Memory B cell (primary cell): ENCODE results near the gene PRMT5.
"Not testable (repeated sequence)": the region's sequence is repeated elsewhere in the genome, so short reads cannot be mapped to it uniquely, and the experiment has no call there.

Source experiments
- ATAC-seq: fragments of 150-1000 bp; cut with Tn5 transposase; 2 replicates; pipeline ENCODE4 v1.10.0; 2021; ENCODE audit warnings: low read depth, mild to moderate bottlenecking, moderate library complexity
- DNase-seq, 2 donors: peaks; one replicate each; pipeline ENCODE4 v3.0.0; 2022; ENCODE audit warnings: low spot score in 2 of 2
- H3K27ac Mint-ChIP-seq: one replicate; pipeline ENCODE4 v1.8.0; 2022; ENCODE audit warnings: mild to moderate bottlenecking, moderate library complexity, mixed read lengths
- H3K27me3 Mint-ChIP-seq: one replicate; pipeline ENCODE4 v1.8.0; 2022; ENCODE audit warnings: mixed read lengths
- H3K36me3 Mint-ChIP-seq: one replicate; pipeline ENCODE4 v1.8.0; 2022; ENCODE audit warnings: mild to moderate bottlenecking, mixed read lengths
- H3K4me1 Mint-ChIP-seq: one replicate; pipeline ENCODE4 v1.8.0; 2022; ENCODE audit warnings: mixed read lengths
- H3K4me3 Mint-ChIP-seq: one replicate; pipeline ENCODE4 v1.8.0; 2022; ENCODE audit warnings: mild to moderate bottlenecking, moderate library complexity, mixed read lengths
- H3K9me3 Mint-ChIP-seq: one replicate; pipeline ENCODE4 v1.8.0; 2022; ENCODE audit warnings: mixed read lengths

Gene PRMT5

GRCh38 chr14:22920697-22921096, 8.5 kb downstream of the PRMT5 start:
- Mint-ChIP-seq H3K4me1 (peaks cover 6% of the 10 kb centered on the region), H3K36me3 (peaks cover 25% of the 10 kb centered on the region), H3K27ac (peak overlapping the region; percentile 100), H3K27me3 (no peaks in the 10 kb centered on the region), H3K9me3 (no peaks in the 10 kb centered on the region), H3K4me3 (no peak overlapping the region)
- DNase-seq (no peak), ATAC-seq (no peak)

- Mint-ChIP-seq H3K27ac (peak overlapping the region; percentile 100), H3K9me3 (no peaks in the 10 kb centered on the region), H3K4me3 (peak overlapping the region; percentile 98), H3K4me1 (peaks cover 6% of the 10 kb centered on the region), H3K36me3 (peaks cover 25% of the 10 kb centered on the region), H3K27me3 (no peaks in the 10 kb centered on the region)
- no peak for DNase-seq
- ATAC-seq: peak; percentile 0
Observed at GRCh38 chr14:22919601-22919921, 9.6 kb downstream of the PRMT5 start.

- DNase-seq (peak; percentile 99), ATAC-seq (peak; percentile 85)
- Mint-ChIP-seq H3K4me3 (peak within 1 kb of the TSS; percentile 98), H3K27me3 (no peaks in the 10 kb centered on the region), H3K9me3 (no peaks in the 10 kb centered on the region), H3K36me3 (peaks cover 19% of the 10 kb centered on the region), H3K27ac (peak within 1 kb of the TSS; percentile 100), H3K4me1 (peaks cover 6% of the 10 kb centered on the region)
Observed at GRCh38 chr14:22918804-22919600, 10.2 kb downstream of the PRMT5 start, which contains the start of gene RBM23. Gene RBM23, minus strand, starts transcription at chr14:22919149.

GRCh38 chr14:22915886-22916521, 13.2 kb downstream of the PRMT5 start:
- H3K9me3 Mint-ChIP-seq: no peaks in the 10 kb centered on the region
- peak overlapping the region; percentile 47 for H3K27ac Mint-ChIP-seq
- no peaks in the 10 kb centered on the region for H3K27me3 Mint-ChIP-seq
- DNase-seq (no peak), ATAC-seq (no peak)
- peaks cover 3% of the 10 kb centered on the region for H3K36me3 Mint-ChIP-seq
- H3K4me1 Mint-ChIP-seq: peaks cover 6% of the 10 kb centered on the region
- no peak overlapping the region for H3K4me3 Mint-ChIP-seq

GRCh38 chr14:22914836-22915235, 14.3 kb downstream of the PRMT5 start:
- H3K27me3 Mint-ChIP-seq, H3K36me3 Mint-ChIP-seq, H3K4me1 Mint-ChIP-seq, H3K27ac Mint-ChIP-seq, H3K4me3 Mint-ChIP-seq, H3K9me3 Mint-ChIP-seq, ATAC-seq, DNase-seq: not testable (repeated sequence)

GRCh38 chr14:22910916-22911315, 18.3 kb downstream of the PRMT5 start:
- no peak for DNase-seq

GRCh38 chr14:22908601-22909000, 20.6 kb downstream of the PRMT5 start:
- Mint-ChIP-seq H3K4me3 (no peak overlapping the region), H3K27me3 (no peaks in the 10 kb centered on the region), H3K9me3 (no peaks in the 10 kb centered on the region), H3K4me1 (peaks cover 5% of the 10 kb centered on the region), H3K36me3 (peaks cover 27% of the 10 kb centered on the region), H3K27ac (no peak overlapping the region)
- no peak for DNase-seq
- ATAC-seq: no peak

More at GRCh38 chr14:22910916-22911315, 18.3 kb downstream of the PRMT5 start:
- Mint-ChIP-seq H3K36me3 (peaks cover 15% of the 10 kb centered on the region), H3K9me3 (no peaks in the 10 kb centered on the region), H3K27ac (no peak overlapping the region), H3K4me3 (no peak overlapping the region), H3K4me1 (peaks cover 5% of the 10 kb centered on the region), H3K27me3 (no peaks in the 10 kb centered on the region)
- no peak for ATAC-seq

- Mint-ChIP-seq H3K4me3 (no peak overlapping the region), H3K9me3 (no peaks in the 10 kb centered on the region), H3K27me3 (no peaks in the 10 kb centered on the region), H3K4me1 (peaks cover 5% of the 10 kb centered on the region), H3K27ac (no peak overlapping the region), H3K36me3 (peaks cover 27% of the 10 kb centered on the region)
- DNase-seq (no peak), ATAC-seq (no peak)
Observed at GRCh38 chr14:22907429-22907828, 21.7 kb downstream of the PRMT5 start.

- ATAC-seq (no peak), DNase-seq (no peak)
- H3K27me3 Mint-ChIP-seq: no peaks in the 10 kb centered on the region
- no peaks in the 10 kb centered on the region for H3K9me3 Mint-ChIP-seq
- peaks cover 5% of the 10 kb centered on the region for H3K4me1 Mint-ChIP-seq
- no peak overlapping the region for H3K4me3 Mint-ChIP-seq
- peaks cover 35% of the 10 kb centered on the region for H3K36me3 Mint-ChIP-seq
- no peak overlapping the region for H3K27ac Mint-ChIP-seq
Observed at GRCh38 chr14:22906073-22906472, 23.1 kb downstream of the PRMT5 start.

GRCh38 chr14:22905627-22906026, 23.5 kb downstream of the PRMT5 start:
- H3K27ac Mint-ChIP-seq: no peak overlapping the region
- ATAC-seq (no peak), DNase-seq (no peak)
- H3K9me3 Mint-ChIP-seq: no peaks in the 10 kb centered on the region
- H3K27me3 Mint-ChIP-seq: no peaks in the 10 kb centered on the region
- no peak overlapping the region for H3K4me3 Mint-ChIP-seq
- peaks cover 5% of the 10 kb centered on the region for H3K4me1 Mint-ChIP-seq
- peaks cover 38% of the 10 kb centered on the region for H3K36me3 Mint-ChIP-seq

GRCh38 chr14:22903742-22904087, 25.5 kb downstream of the PRMT5 start:
- ATAC-seq (no peak), DNase-seq (no peak)
- H3K36me3 Mint-ChIP-seq: peaks cover 31% of the 10 kb centered on the region
- H3K4me3 Mint-ChIP-seq: no peak overlapping the region
- H3K27ac Mint-ChIP-seq: peak overlapping the region; percentile 24
- no peaks in the 10 kb centered on the region for H3K9me3 Mint-ChIP-seq
- H3K4me1 Mint-ChIP-seq: peaks cover 5% of the 10 kb centered on the region
- H3K27me3 Mint-ChIP-seq: no peaks in the 10 kb centered on the region

GRCh38 chr14:22901799-22902198, 27.4 kb downstream of the PRMT5 start:
- Mint-ChIP-seq H3K4me3 (no peak overlapping the region), H3K36me3 (peaks cover 35% of the 10 kb centered on the region), H3K27me3 (no peaks in the 10 kb centered on the region), H3K4me1 (peaks cover 5% of the 10 kb centered on the region), H3K27ac (peak overlapping the region; percentile 84), H3K9me3 (no peaks in the 10 kb centered on the region)
- DNase-seq (no peak), ATAC-seq (no peak)

GRCh38 chr14:22900081-22900799, 28.9 kb downstream of the PRMT5 start:
- H3K27me3 Mint-ChIP-seq: no peaks in the 10 kb centered on the region
- peaks cover 26% of the 10 kb centered on the region for H3K36me3 Mint-ChIP-seq
- DNase-seq: peak; percentile 52 to 65
- no peaks in the 10 kb centered on the region for H3K9me3 Mint-ChIP-seq
- no peak overlapping the region for H3K4me3 Mint-ChIP-seq
- ATAC-seq: peak; percentile 83
- peaks cover 5% of the 10 kb centered on the region for H3K4me1 Mint-ChIP-seq
- peak overlapping the region; percentile 8 for H3K27ac Mint-ChIP-seq

- ATAC-seq (no peak), DNase-seq (no peak)
- peaks cover 19% of the 10 kb centered on the region for H3K36me3 Mint-ChIP-seq
Observed at GRCh38 chr14:22898302-22899090, 30.7 kb downstream of the PRMT5 start.

More at GRCh38 chr14:22898302-22899090, 30.7 kb downstream of the PRMT5 start:
- peaks cover 5% of the 10 kb centered on the region for H3K4me1 Mint-ChIP-seq
- no peaks in the 10 kb centered on the region for H3K27me3 Mint-ChIP-seq
- H3K4me3 Mint-ChIP-seq: no peak overlapping the region
- H3K9me3 Mint-ChIP-seq: no peaks in the 10 kb centered on the region
- peak overlapping the region; percentile 47 for H3K27ac Mint-ChIP-seq
